Sigmoid colon (tissue), 7 donors: ENCODE measurements around the gene PUS10. TPM values are rescaled to one million over a fixed set of nuclear protein-coding genes. Genes with fewer than 3 reads are reported as not detected.
"Not testable (repeated sequence)": the region's sequence is repeated elsewhere in the genome, so short reads cannot be mapped to it uniquely, and the experiment has no call there.

Experiments
- DNase-seq: peaks from one replicate; pipeline ENCODE4 v3.0.0-alpha.2; 2019
- H3K27ac ChIP-seq, 4 donors: fragments of 200-600 bp; sonication (generic); one replicate each; pipeline ENCODE4 v1.5.1; 2016 to 2019; ENCODE audit warnings: mild to moderate bottlenecking in 1 of 4
- H3K27me3 ChIP-seq, 3 donors: fragments of 200-600 bp; sonication (generic); one replicate each; pipeline ENCODE4 v1.5.1; 2019; ENCODE audit warnings: mild to moderate bottlenecking in 1 of 3
- H3K36me3 ChIP-seq, 4 donors: fragments of 200-600 bp; sonication (generic); one replicate each; pipeline ENCODE4 v1.5.1; 2016 to 2019
- H3K4me1 ChIP-seq, 4 donors: fragments of 200-600 bp; sonication (generic); one replicate each; pipeline ENCODE4 v1.5.1; 2017 to 2019
- H3K4me3 ChIP-seq, 4 donors: fragments of 200-600 bp; sonication (generic); one replicate each; pipeline ENCODE4 v1.5.1; 2017 to 2019; ENCODE audit warnings: mild to moderate bottlenecking in 2 of 4, moderate library complexity in 1 of 4
- H3K9me3 ChIP-seq, 4 donors: fragments of 200-600 bp in 3 of 4; sonication (generic) in 3 of 4; one replicate each; pipeline versions ENCODE4 v1.5.1 to v1.6.1; 2013 to 2019
- EP300 ChIP-seq, 4 donors: sonication (generic); formaldehyde crosslinking; IDR thresholded peaks; one replicate each; pipeline ENCODE4 v1.6.1; 2017; ENCODE audit warnings: antibody characterized with exemption in 4 of 4
- POLR2A ChIP-seq, 2 donors: fragments of 450-650 bp; IDR thresholded peaks; one replicate each; pipeline ENCODE4 v1.6.1; 2016; ENCODE audit warnings: antibody characterized with exemption in 2 of 2, mild to moderate bottlenecking in 2 of 2, moderate library complexity in 2 of 2
- POLR2AphosphoS5 ChIP-seq, 4 donors: sonication (generic); formaldehyde crosslinking; IDR thresholded peaks; one replicate each; pipeline ENCODE4 v1.6.1; 2017; ENCODE audit warnings: antibody characterized with exemption in 4 of 4
- WGBS, 2 donors: extraction: QIAGEN DNeasy Blood & Tissue Kit; methylation state at CpG; one replicate each; pipeline ENCODE4 v1.1.7; 2013; 5-methylcytosine and 5-hydroxymethylcytosine counted together
- intact Hi-C: fragments of 100-400 bp; cut with DNase I; formaldehyde crosslinking; loops from one replicate; pipeline ENCODE4 v1.15.1; 2023
- polyA plus RNA-seq, 3 donors: library from polyadenylated mRNA; stranded (reverse); fragments of 200-250 nt; gene quantifications; one replicate each; pipeline ENCODE4 v1.2.3, GENCODE V29; 2013
- total RNA-seq, 4 donors: library from RNA; depleted of rRNA; stranded (reverse); fragments of >200 nt; gene quantifications; one replicate each; pipeline ENCODE4 v1.1.0, GENCODE V29; 2016
- TF ChIP-seq, protein P1 (sequence below), 4 experiments: fragments of 450-650 bp in 3 of 4; fragments of 200-600 bp in 1 of 4; IDR thresholded peaks; one replicate each; pipeline ENCODE4 v1.5.1; 2016 to 2019; ENCODE audit warnings: antibody characterized with exemption in 4 of 4, mild to moderate bottlenecking in 3 of 4, moderate library complexity in 2 of 4
- donor health status: healthy with polysubstance abuse.
- donor health status: Bipolar disorder and iron deficiency.
- donor health status: healthy.

Gene PUS10
- total and polyA plus RNA-seq, 7 donors = 3.1 to 8.3 (median 5.0) TPM

DNA sequence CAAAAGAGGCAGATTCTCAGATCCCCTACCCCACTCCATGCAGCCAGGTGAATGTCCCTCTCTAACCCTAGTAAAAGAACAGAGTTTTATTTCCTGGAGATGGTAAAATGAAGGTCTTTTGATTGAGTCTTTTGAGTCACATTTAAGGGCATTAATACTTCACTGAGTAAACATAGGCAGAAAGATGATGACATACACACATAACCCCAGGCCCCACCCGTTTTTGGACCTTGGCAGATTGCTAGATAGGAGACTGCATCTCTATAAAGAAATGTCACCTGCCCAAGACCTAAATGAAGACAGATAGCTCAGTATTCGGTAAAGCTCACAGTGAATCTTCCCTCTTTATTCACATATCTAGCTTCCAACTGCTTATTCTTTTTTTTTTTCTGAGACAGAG lies 28.8 kb downstream of the PUS10 start:
- no peak for DNase-seq
- Histone ChIP-seq H3K36me3 (peaks cover 0 to 4% (median 0%) of the 10 kb centered on the region in 4 donors), H3K4me3 (no peak overlapping the region), H3K27me3 (no peaks in the 10 kb centered on the region), H3K27ac (no peak overlapping the region), H3K4me1 (no peaks in the 10 kb centered on the region), H3K9me3 (peaks cover 0 to 6% (median 1%) of the 10 kb centered on the region in 4 donors)
- 21 to 71% methylated on average over 2 of the region's 2 CpGs for WGBS, 2 donors
- intact Hi-C loops = no loop called here
- TF ChIP-seq, protein P1, sequence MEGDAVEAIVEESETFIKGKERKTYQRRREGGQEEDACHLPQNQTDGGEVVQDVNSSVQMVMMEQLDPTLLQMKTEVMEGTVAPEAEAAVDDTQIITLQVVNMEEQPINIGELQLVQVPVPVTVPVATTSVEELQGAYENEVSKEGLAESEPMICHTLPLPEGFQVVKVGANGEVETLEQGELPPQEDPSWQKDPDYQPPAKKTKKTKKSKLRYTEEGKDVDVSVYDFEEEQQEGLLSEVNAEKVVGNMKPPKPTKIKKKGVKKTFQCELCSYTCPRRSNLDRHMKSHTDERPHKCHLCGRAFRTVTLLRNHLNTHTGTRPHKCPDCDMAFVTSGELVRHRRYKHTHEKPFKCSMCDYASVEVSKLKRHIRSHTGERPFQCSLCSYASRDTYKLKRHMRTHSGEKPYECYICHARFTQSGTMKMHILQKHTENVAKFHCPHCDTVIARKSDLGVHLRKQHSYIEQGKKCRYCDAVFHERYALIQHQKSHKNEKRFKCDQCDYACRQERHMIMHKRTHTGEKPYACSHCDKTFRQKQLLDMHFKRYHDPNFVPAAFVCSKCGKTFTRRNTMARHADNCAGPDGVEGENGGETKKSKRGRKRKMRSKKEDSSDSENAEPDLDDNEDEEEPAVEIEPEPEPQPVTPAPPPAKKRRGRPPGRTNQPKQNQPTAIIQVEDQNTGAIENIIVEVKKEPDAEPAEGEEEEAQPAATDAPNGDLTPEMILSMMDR (IDR thresholded peaks at IDR 0.05) = no peak
- TF ChIP-seq POLR2AphosphoS5 (IDR thresholded peaks at IDR 0.05) = no peak
- no peak for TF ChIP-seq EP300 (IDR thresholded peaks at IDR 0.05)
- TF ChIP-seq POLR2A (IDR thresholded peaks at IDR 0.05) = no peak

DNA sequence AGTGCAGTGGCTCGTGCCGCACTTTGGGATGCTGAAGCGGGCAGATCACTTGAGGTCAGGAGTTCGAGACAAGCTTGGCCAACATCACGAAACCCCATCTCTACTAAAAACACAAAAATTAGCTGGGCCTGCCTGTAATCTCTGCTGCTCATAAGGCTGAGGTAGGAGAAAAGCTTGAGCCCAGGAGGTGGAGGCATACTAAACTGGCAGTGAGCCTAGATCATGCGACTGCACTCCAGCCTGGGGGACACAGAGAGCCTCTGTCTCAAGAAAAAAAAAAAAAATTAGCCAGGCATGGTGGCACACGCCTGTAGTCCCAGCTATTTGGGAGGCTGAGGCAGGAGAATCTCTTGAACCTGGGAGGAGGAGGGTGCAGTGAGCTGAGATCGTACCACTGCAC lies 30.4 kb downstream of the PUS10 start:
- H3K36me3 ChIP-seq, H3K9me3 ChIP-seq, H3K4me1 ChIP-seq, H3K27ac ChIP-seq, DNase-seq, H3K4me3 ChIP-seq, intact Hi-C loops, H3K27me3 ChIP-seq: not testable (repeated sequence)
- WGBS, 2 donors = 90 to 93% methylated on average over 8 of the region's 8 CpGs

DNA sequence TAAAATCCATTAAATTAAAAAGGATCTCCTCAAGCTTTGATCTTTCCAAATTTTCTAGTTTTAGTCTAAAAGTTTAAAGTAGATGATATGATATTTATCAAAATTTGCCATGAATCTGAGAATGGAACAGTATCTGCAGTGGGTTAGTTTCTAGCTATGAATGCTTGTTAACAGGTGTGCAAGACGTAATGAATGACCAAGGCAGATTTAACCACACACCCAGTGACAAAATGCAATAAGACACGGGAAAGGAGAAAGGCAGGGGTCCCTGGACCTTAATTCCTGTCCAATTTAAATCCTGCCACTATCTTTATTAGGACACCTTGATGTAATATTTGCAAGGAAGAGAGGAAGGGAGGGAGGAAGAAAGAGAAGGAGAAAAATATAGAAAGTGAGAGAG lies 31.0 kb downstream of the PUS10 start:
- H3K36me3 ChIP-seq = peaks cover 0 to 1% (median 0%) of the 10 kb centered on the region in 4 donors
- H3K4me3 ChIP-seq = no peak overlapping the region
- no peak for DNase-seq
- WGBS, 2 donors = 75 to 89% methylated on average over 2 of the region's 2 CpGs
- H3K27me3 ChIP-seq = no peaks in the 10 kb centered on the region
- TF ChIP-seq, protein P1 (IDR thresholded peaks at IDR 0.05) = no peak
- no peak for TF ChIP-seq POLR2AphosphoS5 (IDR thresholded peaks at IDR 0.05)
- TF ChIP-seq POLR2A (IDR thresholded peaks at IDR 0.05) = no peak
- no peak for TF ChIP-seq EP300 (IDR thresholded peaks at IDR 0.05)
- no peaks in the 10 kb centered on the region for H3K4me1 ChIP-seq
- peaks cover 0 to 6% (median 1%) of the 10 kb centered on the region in 4 donors for H3K9me3 ChIP-seq
- no peak overlapping the region for H3K27ac ChIP-seq
- intact Hi-C loops = no loop called here

DNA sequence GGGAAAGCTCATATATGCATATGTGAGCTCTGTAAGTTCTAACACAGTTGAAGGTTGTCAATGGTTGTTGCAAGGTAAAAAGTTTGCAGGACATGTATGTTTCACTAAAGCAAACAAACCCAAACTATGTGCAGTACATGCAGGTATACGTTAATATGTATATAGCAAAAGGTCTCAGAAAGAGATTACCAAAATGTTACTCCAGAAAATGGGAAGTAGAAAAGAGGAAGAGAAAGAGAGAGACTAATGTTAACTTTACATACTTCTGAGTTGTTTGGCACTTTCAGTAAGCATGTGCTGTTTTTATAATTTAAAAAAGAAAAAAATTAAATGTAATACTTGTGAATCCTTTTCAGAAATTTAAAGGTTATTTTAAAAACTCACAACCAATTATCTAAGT lies 33.3 kb downstream of the PUS10 start:
- intact Hi-C loops = no loop called here
- Histone ChIP-seq H3K27ac (no peak overlapping the region), H3K36me3 (no peaks in the 10 kb centered on the region), H3K9me3 (no peaks in the 10 kb centered on the region), H3K27me3 (no peaks in the 10 kb centered on the region), H3K4me3 (no peak overlapping the region), H3K4me1 (no peaks in the 10 kb centered on the region)
- WGBS, 2 donors = 60 to 64% methylated on average over 1 of the region's 1 CpG
- DNase-seq = no peak
- no peak for TF ChIP-seq POLR2A (IDR thresholded peaks at IDR 0.05)

DNA sequence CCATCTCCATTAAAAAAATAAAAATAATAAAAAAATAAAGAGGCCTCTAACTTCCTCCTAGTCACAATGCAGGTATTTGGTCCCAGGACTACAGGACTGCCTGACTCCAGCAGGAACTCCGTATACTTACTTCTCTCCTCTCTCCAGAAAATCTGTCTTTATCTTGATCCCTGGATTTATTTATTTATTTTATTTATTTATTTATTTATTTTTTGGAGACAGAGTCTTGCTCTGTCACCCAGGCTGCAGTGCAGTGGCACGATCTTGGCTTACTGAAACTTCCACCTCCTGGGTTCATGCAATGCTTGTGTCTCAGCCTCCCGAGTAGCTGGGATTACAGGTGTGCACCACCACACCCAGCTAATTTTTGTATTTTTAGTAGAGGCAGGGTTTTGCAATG lies 36.0 kb downstream of the PUS10 start:
- intact Hi-C loops, DNase-seq, H3K27me3 ChIP-seq, H3K9me3 ChIP-seq, H3K4me3 ChIP-seq, H3K4me1 ChIP-seq, H3K27ac ChIP-seq, H3K36me3 ChIP-seq: not testable (repeated sequence)
- 96 to 97% methylated on average over 3 of the region's 3 CpGs for WGBS, 2 donors

DNA sequence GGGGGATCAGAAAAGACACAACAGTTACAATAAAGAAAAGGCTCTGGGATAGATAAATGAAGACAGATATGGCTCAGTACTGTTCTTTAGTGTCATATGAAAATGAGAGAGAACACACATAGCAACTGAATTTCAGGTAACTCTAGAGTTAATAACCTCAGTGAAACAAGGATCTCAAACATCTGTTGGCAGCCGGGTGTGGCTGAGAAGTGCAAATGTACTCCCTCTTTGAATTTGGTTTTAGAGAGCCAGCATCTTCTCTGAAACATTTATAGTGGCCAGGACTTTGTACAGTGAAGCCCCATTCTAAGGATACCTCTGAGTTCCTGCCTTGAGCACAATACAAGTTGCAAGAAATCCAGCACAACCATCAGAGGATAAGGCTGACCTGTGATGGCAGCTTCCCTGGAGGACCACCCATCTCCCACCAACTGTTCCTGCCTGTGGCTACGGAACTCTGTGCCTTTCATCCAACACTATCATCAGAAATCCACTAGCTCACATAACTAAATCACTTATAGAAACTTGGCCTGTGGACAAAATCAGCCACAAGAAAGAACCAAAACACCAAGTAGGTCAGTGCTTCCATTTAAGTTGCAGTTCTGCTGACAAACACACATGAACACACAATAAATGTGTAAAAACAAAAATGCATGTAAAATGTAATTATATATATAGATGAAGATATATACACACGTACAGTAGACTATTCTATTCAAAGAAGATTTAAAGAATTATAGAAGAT lies 37.8 kb downstream of the PUS10 start:
- DNase-seq = no peak
- no peaks in the 10 kb centered on the region for H3K4me1 ChIP-seq
- H3K36me3 ChIP-seq = no peaks in the 10 kb centered on the region
- intact Hi-C loops = no loop called here
- no peaks in the 10 kb centered on the region for H3K9me3 ChIP-seq
- no peak for TF ChIP-seq EP300 (IDR thresholded peaks at IDR 0.05)
- TF ChIP-seq, protein P1 (IDR thresholded peaks at IDR 0.05) = no peak
- TF ChIP-seq POLR2AphosphoS5 (IDR thresholded peaks at IDR 0.05) = no peak
- no peak for TF ChIP-seq POLR2A (IDR thresholded peaks at IDR 0.05)
- no peaks in the 10 kb centered on the region for H3K27me3 ChIP-seq
- H3K27ac ChIP-seq = no peak overlapping the region
- no peak overlapping the region for H3K4me3 ChIP-seq
- WGBS, 2 donors = 68 to 69% methylated on average over 3 of the region's 3 CpGs
